Subcutaneous abdominal adipose tissue (tissue), 5 donors: ENCODE measurements around the gene PLCB1.
"Not testable (repeated sequence)": the region's sequence is repeated elsewhere in the genome, so short reads cannot be mapped to it uniquely, and the experiment has no call there.

Experiments used
- H3K27ac ChIP-seq: one replicate; pipeline ENCODE4 v1.7.0; 2013; ENCODE audit warnings: low read depth, mild to moderate bottlenecking, inconsistent platforms, low read length, moderate library complexity
- H3K27me3 ChIP-seq, 5 donors: one replicate each; pipeline ENCODE4 v1.7.0; 2013; ENCODE audit warnings: low read length in 5 of 5, inconsistent platforms in 1 of 5; ENCODE audit not compliant: control insufficient read depth in 5 of 5, insufficient read depth in 4 of 5
- H3K36me3 ChIP-seq, 5 donors: one replicate each; pipeline ENCODE4 v1.7.0; 2013; ENCODE audit warnings: low read length in 5 of 5; ENCODE audit not compliant: control insufficient read depth in 5 of 5, insufficient read depth in 5 of 5
- H3K4me1 ChIP-seq, 5 donors: one replicate each; pipeline ENCODE4 v1.7.0; 2013; ENCODE audit warnings: low read length in 5 of 5, mild to moderate bottlenecking in 3 of 5, moderate library complexity in 1 of 5; ENCODE audit not compliant: control insufficient read depth in 5 of 5, insufficient read depth in 5 of 5
- H3K4me3 ChIP-seq, 5 donors: one replicate each; pipeline ENCODE4 v1.7.0; 2013; ENCODE audit warnings: low read length in 5 of 5, low read depth in 1 of 5
- H3K9ac ChIP-seq, 5 donors: one replicate each; pipeline ENCODE4 v1.7.0; 2013; ENCODE audit warnings: low read length in 5 of 5, mild to moderate bottlenecking in 4 of 5, moderate library complexity in 3 of 5
- H3K9me3 ChIP-seq, 5 donors: one replicate each; pipeline ENCODE4 v1.7.0; 2013; ENCODE audit warnings: low read length in 5 of 5; ENCODE audit not compliant: control insufficient read depth in 5 of 5
- donor health status: healthy.
- donor health status: healthy.
- donor health status: healthy.
- donor health status: healthy.
- donor health status: healthy.

The PLCB1 gene

DNA sequence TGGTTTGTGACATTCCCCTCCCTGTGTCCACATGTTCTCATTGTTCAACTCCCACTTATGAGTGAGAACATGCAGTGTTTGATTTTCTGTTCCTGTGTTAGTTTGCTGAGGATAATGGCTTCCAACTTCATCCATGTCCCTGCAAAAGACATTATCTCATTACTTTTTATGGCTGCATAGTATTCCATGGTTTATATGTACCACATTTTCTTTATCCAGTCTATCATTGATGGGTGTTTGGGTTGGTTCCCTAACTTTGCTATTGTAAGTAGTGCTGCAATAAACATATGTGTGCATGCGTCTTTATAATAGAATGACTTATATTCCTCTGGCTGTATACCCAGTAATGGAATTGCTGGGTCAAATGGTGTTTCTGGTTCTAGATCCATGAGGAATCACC, 247.1 kb downstream of the PLCB1 start:
- not testable (repeated sequence) for H3K4me3 ChIP-seq, H3K4me1 ChIP-seq, H3K27me3 ChIP-seq, H3K9ac ChIP-seq, H3K27ac ChIP-seq, H3K36me3 ChIP-seq, H3K9me3 ChIP-seq

DNA sequence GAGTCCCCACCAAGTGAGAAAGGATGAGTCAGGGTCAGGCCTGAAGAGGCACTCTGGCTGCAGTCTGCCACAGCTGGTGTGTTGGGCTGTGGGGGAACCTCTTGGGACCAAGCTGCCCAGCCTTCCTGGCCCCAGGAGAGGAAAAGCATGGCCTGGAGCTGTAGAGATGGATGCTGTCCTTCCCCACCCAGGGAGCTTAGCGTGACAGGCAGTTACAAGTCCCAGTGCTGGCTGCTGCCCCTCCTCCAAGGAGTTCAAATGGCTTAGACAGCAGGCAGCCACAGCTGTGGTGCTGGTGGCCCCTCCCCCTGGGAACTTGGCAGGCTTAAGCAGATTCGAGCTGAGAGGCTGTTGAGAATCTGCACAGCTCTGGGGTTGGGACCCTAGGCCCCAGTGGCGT, 253.2 kb downstream of the PLCB1 start:
- peaks cover 0 to 25% (median 15%) of the 10 kb centered on the region in 5 donors for H3K4me1 ChIP-seq
- H3K4me3 ChIP-seq: no peak overlapping the region
- no peaks in the 10 kb centered on the region for H3K36me3 ChIP-seq
- no peak overlapping the region for H3K27ac ChIP-seq
- H3K9ac ChIP-seq: no peak overlapping the region
- H3K27me3 ChIP-seq: no peaks in the 10 kb centered on the region
- no peaks in the 10 kb centered on the region for H3K9me3 ChIP-seq

- Histone ChIP-seq H3K27ac (no peak overlapping the region), H3K9ac (no peak overlapping the region), H3K9me3 (no peaks in the 10 kb centered on the region), H3K4me3 (no peak overlapping the region), H3K36me3 (no peaks in the 10 kb centered on the region), H3K4me1 (peaks cover 0 to 28% (median 23%) of the 10 kb centered on the region in 5 donors), H3K27me3 (no peaks in the 10 kb centered on the region)
These were observed 254.9 kb downstream of the PLCB1 start for GRCh38 chr20:8386991-8387390.

- Histone ChIP-seq H3K36me3 (no peaks in the 10 kb centered on the region), H3K9ac (no peak overlapping the region), H3K9me3 (no peaks in the 10 kb centered on the region), H3K4me1 (peaks cover 0 to 28% (median 23%) of the 10 kb centered on the region in 5 donors), H3K27ac (peak overlapping the region; percentile 27), H3K27me3 (no peaks in the 10 kb centered on the region), H3K4me3 (no peak overlapping the region)
These were observed 256.1 kb downstream of the PLCB1 start for GRCh38 chr20:8388141-8388540.

- Histone ChIP-seq H3K27me3 (no peaks in the 10 kb centered on the region), H3K27ac (peak overlapping the region; percentile 27), H3K36me3 (no peaks in the 10 kb centered on the region), H3K9ac (no peak overlapping the region), H3K4me3 (no peak overlapping the region), H3K4me1 (peaks cover 0 to 28% (median 23%) of the 10 kb centered on the region in 5 donors), H3K9me3 (no peaks in the 10 kb centered on the region)
These were observed 256.6 kb downstream of the PLCB1 start for GRCh38 chr20:8388707-8389106.

DNA sequence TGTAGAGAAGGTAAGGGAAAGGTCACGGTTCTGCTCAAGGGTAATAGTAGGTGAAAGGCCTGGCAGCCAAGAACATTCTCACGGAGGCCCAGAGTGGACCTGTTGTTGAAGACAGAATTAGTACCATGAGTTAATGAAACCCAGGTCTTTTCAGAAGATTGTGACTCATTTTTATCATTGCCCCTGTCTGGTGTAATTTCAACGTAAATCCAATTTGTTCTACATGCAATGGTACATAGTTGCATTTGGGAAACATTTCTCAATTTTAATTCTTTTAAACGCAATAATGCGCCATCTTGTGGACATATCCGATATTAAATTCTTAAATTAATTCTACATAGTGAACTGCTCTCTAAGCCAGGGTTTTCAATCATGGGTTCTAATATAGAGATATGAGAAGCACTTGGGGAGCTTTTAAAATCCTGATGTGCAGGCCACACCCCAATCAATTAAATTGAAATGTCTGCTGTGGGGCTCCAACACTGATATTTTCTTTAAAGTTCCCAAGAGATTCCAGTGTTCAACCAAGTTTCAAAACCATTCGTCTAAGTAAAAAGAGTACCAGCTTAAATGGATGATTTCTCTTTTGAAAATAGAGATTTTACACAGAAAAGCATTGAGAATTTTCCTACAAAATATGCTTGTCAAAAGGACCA, 257.4 kb downstream of the PLCB1 start:
- Histone ChIP-seq H3K27ac (no peak overlapping the region), H3K9ac (no peak overlapping the region), H3K27me3 (no peaks in the 10 kb centered on the region), H3K9me3 (no peaks in the 10 kb centered on the region), H3K36me3 (no peaks in the 10 kb centered on the region), H3K4me1 (peaks cover 0 to 28% (median 23%) of the 10 kb centered on the region in 5 donors), H3K4me3 (peak overlapping the region in 2 of 5 donors; percentile 12 to 25)

- H3K4me3 ChIP-seq: no peak overlapping the region
- no peak overlapping the region for H3K9ac ChIP-seq
- H3K27ac ChIP-seq: no peak overlapping the region
These were observed 258.0 kb downstream of the PLCB1 start for GRCh38 chr20:8390037-8390433.

DNA sequence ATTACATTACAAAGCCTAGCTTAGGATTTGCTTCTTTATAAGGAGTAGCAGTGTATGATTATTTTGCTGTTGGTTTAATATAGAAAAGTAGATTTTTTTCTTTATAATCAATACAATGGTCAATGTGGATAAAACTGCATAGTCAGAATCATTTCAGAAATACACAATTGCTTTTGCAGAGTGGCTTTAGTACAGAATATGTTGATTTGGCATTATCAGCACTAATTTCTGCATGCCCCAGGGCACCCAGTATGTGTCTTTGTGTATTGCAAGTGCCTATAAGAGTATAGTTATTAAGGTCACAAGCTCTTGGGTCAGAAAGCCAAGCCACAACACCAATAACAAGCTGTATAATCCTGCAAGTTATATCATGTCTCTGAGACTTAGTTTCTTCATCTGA, 258.4 kb downstream of the PLCB1 start:
- H3K9ac ChIP-seq: no peak overlapping the region

More at GRCh38 chr20:8390037-8390433, 258.0 kb downstream of the PLCB1 start:
- H3K9me3 ChIP-seq: no peaks in the 10 kb centered on the region
- no peaks in the 10 kb centered on the region for H3K36me3 ChIP-seq
- no peaks in the 10 kb centered on the region for H3K27me3 ChIP-seq
- H3K4me1 ChIP-seq: peaks cover 0 to 28% (median 23%) of the 10 kb centered on the region in 5 donors

DNA sequence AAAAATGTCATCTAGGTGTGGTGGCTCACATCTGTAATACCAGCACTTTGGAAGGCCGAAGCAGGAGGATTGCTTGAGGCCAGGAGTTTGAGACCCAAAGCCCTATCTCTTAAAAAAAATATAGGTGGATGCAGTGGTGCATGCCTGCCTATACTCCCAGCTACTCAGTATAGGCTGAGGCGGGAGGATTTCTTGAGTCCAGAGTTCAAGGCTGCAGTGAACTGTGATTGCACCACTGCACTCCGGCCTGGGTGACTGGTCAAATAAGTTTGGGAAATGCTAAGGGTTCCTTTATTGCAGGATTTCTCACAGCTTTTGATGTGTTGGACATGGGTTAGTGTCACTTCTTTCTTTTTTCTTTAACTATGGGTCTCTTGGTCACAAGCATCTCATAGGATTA, 261.3 kb downstream of the PLCB1 start:
- H3K4me1 ChIP-seq: peaks cover 0 to 21% (median 15%) of the 10 kb centered on the region in 5 donors
- H3K4me3 ChIP-seq: no peak overlapping the region
- no peaks in the 10 kb centered on the region for H3K27me3 ChIP-seq
- no peaks in the 10 kb centered on the region for H3K9me3 ChIP-seq
- H3K27ac ChIP-seq: no peak overlapping the region
- H3K36me3 ChIP-seq: no peaks in the 10 kb centered on the region
- no peak overlapping the region for H3K9ac ChIP-seq

More for the DNA sequence above, 258.4 kb downstream of the PLCB1 start:
- Histone ChIP-seq H3K27ac (no peak overlapping the region), H3K4me3 (no peak overlapping the region), H3K9me3 (no peaks in the 10 kb centered on the region), H3K36me3 (no peaks in the 10 kb centered on the region), H3K4me1 (peaks cover 0 to 28% (median 23%) of the 10 kb centered on the region in 5 donors), H3K27me3 (no peaks in the 10 kb centered on the region)

- no peaks in the 10 kb centered on the region for H3K9me3 ChIP-seq
- H3K27ac ChIP-seq: no peak overlapping the region
- H3K4me1 ChIP-seq: peaks cover 0 to 11% (median 5%) of the 10 kb centered on the region in 5 donors
- H3K36me3 ChIP-seq: no peaks in the 10 kb centered on the region
- H3K27me3 ChIP-seq: no peaks in the 10 kb centered on the region
- H3K4me3 ChIP-seq: no peak overlapping the region
- no peak overlapping the region for H3K9ac ChIP-seq
These were observed 262.4 kb downstream of the PLCB1 start for GRCh38 chr20:8394308-8394945.
